Left forelimb (tissue), 1 donor: ENCODE measurements around the gene SPTY2D1.
A peak's percentile ranks its signal among the peaks of the same experiment; 100 is the strongest.
"Not testable (repeated sequence)": the region's sequence is repeated elsewhere in the genome, so short reads cannot be mapped to it uniquely, and the experiment has no call there.

Experiments
- DNase-seq: peaks from one replicate; pipeline ENCODE4 v3.0.0-alpha.2; 2018; ENCODE audit warnings: low spot score

Gene SPTY2D1

GRCh38 chr11:18634140-18635032 is at the start of gene SPTY2D1:
SPTY2D1 (minus strand) TSS chr11:18634342; CDS start chr11:18634257, 85 bp downstream.
- DNase-seq, result peak; percentile 100

GRCh38 chr11:18682466-18682865 is 48.3 kb upstream of the SPTY2D1 start:
- DNase-seq, result no peak

GRCh38 chr11:18681949-18682348 is 47.8 kb upstream of the SPTY2D1 start:
- not testable (repeated sequence) for DNase-seq

- DNase-seq, result no peak
Measured at GRCh38 chr11:18677560-18677959, 43.4 kb upstream of the SPTY2D1 start.

- no peak for DNase-seq
Measured at GRCh38 chr11:18676803-18677202, 42.7 kb upstream of the SPTY2D1 start.

GRCh38 chr11:18672209-18672608 is 38.1 kb upstream of the SPTY2D1 start:
- not testable (repeated sequence) for DNase-seq

GRCh38 chr11:18671246-18671645 is 37.1 kb upstream of the SPTY2D1 start:
- DNase-seq, result no peak

- DNase-seq, result no peak
Measured at GRCh38 chr11:18669711-18670110, 35.6 kb upstream of the SPTY2D1 start.

- no peak for DNase-seq
Measured at GRCh38 chr11:18669219-18669596, 35.1 kb upstream of the SPTY2D1 start.

- DNase-seq, result no peak
Measured at GRCh38 chr11:18668131-18668530, 34.0 kb upstream of the SPTY2D1 start.

GRCh38 chr11:18665353-18665872 is 31.3 kb upstream of the SPTY2D1 start:
- DNase-seq, result not testable (repeated sequence)

GRCh38 chr11:18657673-18658072 is 23.5 kb upstream of the SPTY2D1 start:
- no peak for DNase-seq

- no peak for DNase-seq
Measured at GRCh38 chr11:18650859-18651557, 16.9 kb upstream of the SPTY2D1 start.

GRCh38 chr11:18650353-18650752 is 16.2 kb upstream of the SPTY2D1 start:
- DNase-seq, result no peak

- not testable (repeated sequence) for DNase-seq
Measured at GRCh38 chr11:18643034-18643433, 8.9 kb upstream of the SPTY2D1 start.

- DNase-seq, result no peak
Measured at GRCh38 chr11:18641677-18642076, 7.5 kb upstream of the SPTY2D1 start.

- no peak for DNase-seq
Measured at GRCh38 chr11:18633256-18634139, 644 bp downstream of the SPTY2D1 start.

- DNase-seq, result no peak
Measured at GRCh38 chr11:18632841-18633240, 1.3 kb downstream of the SPTY2D1 start.

- no peak for DNase-seq
Measured at GRCh38 chr11:18624161-18624560, 10.0 kb downstream of the SPTY2D1 start.

- DNase-seq, result no peak
Measured at GRCh38 chr11:18623707-18624106, 10.4 kb downstream of the SPTY2D1 start.

GRCh38 chr11:18618342-18619025 is 15.7 kb downstream of the SPTY2D1 start:
- no peak for DNase-seq
